GM18873 (cell line): ENCODE data around the gene NME5.
"Not testable (repeated sequence)": the region's sequence is repeated elsewhere in the genome, so short reads cannot be mapped to it uniquely, and the experiment has no call there.

Experiments used
- ATAC-seq: cut with Tn5 transposase; IDR thresholded peaks from one replicate; pipeline ENCODE4 v1.9.1; 2021; ENCODE audit warnings: mild to moderate bottlenecking, moderate library complexity, moderate number of reproducible peaks; ENCODE audit not compliant: unreplicated experiment, low FRiP score

The NME5 gene

GRCh38 chr5:138138949-138139780, at the start of gene NME5:
TSS of gene NME5 (minus strand) at chr5:138139428. CDS start at chr5:138138780, 648 bp downstream.
- no peak for ATAC-seq

- no peak for ATAC-seq
These were observed 49.4 kb upstream of the NME5 start for GRCh38 chr5:138188626-138189025.

DNA sequence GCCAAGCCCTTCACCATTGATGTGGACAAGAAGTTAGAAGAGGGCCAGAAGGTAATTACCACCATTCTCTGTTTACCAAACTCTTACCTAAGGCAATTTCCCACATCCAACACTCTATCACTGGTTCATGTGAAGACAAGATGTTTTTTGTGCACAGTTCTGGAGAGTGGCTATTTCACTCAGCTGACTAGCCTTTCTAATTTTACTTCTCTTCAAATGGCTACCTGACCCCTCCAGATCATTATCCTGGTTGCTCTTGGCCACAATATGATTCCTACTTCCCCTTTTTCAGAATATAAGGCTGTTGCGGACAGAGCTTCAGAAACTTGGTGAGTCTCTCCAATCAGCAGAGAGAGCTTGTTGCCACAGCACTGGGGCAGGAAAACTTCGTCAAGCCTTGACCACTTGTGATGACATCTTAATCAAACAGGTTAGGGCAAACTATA, 46.8 kb upstream of the NME5 start:
- ATAC-seq, result no peak

GRCh38 chr5:138182808-138183207, 43.6 kb upstream of the NME5 start:
- no peak for ATAC-seq

GRCh38 chr5:138180841-138181240, 41.6 kb upstream of the NME5 start:
- ATAC-seq, result no peak

DNA sequence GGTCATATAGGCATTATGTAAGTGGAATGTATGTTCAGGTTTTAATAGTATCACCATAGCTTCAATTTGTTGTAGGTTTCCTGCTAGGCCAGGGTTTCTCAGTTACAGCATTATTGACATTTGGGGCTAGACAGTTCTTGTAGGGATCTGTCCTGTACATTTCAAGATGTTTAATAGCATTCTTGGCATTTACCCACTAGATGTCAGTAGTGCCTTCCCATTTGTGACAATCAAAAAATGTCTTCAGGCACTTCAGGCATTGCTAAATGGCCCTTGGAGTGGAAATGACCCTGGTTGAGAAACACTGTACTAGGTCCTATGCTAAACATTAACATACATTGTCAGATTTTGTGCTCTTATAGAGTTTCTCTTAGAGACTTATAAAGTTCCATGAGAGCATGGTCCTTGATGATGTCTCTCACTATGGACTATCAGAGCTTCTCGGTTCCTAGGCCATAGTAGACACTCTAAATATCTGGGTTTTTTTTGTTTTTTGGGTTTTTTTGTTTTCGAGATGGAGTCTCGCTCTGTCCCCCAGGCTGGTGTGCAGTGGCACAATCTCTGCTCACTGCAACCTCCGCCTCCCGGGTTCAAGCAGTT, 41.1 kb upstream of the NME5 start:
- no peak for ATAC-seq

- no peak for ATAC-seq
These were observed 40.1 kb upstream of the NME5 start for GRCh38 chr5:138179277-138179857.

- ATAC-seq, result peak; percentile 67
These were observed 39.5 kb upstream of the NME5 start, which contains the start of the genes BRD8 and KIF20A for GRCh38 chr5:138178516-138179276. TSS of gene BRD8 (minus strand) at chr5:138178630. CDS start at chr5:138178614, 16 bp downstream. TSS of gene KIF20A (plus strand) at chr5:138179112. CDS start at chr5:138179681, 569 bp downstream.

DNA sequence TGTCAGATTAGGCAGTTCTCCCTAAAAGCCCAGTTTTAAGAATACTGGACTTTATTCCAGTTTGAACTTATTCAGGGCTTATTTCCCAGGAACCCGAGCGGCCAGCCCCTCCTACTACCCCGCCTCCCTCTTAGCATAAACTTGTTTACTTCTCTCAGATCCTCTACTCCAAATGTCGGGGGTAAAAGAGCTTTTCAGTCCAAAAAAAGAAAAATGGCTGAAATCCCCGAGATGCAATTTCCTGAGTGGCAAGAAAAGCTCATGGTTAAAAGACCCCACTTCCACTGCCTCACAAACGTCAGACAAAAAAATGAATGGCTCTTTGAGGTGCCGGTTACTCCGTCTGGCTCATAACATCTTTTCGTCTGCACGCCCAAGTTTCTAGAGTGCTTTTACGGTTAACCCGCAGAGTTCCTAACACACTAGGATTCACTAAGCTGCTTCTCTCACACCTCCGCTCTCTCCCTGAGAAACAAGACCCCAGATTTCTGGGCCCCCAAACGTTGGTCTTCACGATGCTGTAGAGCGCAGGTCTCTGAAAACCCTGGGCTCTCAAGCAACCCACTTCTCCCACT, 38.8 kb upstream of the NME5 start:
- no peak for ATAC-seq

- ATAC-seq, result no peak
These were observed 31.1 kb upstream of the NME5 start for GRCh38 chr5:138170299-138170698.

GRCh38 chr5:138169124-138169523, 29.9 kb upstream of the NME5 start:
- ATAC-seq, result no peak

GRCh38 chr5:138163721-138164120, 24.5 kb upstream of the NME5 start:
- ATAC-seq, result no peak

DNA sequence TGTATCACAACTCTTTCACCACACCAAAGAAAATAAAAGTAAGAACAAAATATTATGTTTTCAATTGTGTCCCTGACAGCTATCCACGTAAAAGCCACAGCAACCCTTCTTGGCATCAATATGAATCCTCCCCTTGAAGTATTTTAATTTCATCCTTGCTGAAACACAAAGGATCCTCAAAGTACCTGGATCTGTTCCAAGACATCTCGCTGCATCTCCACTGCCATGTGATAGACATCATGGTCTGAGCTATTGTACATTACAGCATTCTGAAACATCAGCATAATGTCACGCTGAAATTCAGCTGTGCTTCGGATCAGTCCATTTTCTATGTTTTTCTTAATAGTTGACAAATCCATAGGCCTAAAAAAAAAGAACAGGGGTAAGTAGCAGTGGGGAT, 21.5 kb upstream of the NME5 start:
- ATAC-seq, result no peak

- no peak for ATAC-seq
These were observed 20.4 kb upstream of the NME5 start for GRCh38 chr5:138159666-138160065.

DNA sequence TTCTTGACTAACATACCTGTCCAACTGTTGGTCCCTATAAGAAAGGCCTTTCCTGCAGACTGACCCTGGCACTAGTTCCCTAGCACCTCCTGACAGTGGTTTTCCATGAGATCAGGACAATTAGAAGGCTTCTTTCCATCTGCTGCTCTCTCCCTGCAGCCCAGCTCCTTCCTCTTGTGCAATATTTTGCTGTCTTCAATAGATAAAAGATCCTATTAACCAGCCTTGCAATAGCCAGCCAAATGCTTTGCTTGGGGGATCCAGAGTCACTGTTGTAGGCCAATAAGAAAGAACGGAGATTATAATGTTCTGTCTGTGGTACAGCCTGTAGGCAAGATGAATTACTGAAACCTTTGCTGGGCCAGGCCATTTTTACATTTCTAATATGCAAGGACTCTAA, 18.4 kb upstream of the NME5 start:
- ATAC-seq, result no peak

DNA sequence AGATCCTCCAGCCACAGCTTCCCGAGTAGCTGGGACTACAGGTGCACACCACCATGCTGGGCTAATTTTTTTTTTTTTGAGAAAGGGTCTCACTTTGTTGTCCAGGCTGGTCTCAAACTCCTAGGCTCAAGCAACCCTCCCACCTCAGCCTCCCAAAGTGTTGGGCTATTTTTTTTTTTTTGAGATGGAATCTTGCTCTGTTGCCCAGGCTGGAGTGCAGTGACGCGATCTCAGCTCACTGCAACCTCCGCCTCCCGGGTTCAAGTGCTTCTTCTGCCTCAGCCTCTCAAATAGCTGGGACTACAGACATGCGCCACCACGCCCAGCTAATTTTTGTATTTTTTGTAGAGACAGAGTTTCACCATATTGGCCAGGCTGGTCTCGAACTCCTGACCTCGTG, 16.7 kb upstream of the NME5 start:
- ATAC-seq, result not testable (repeated sequence)

GRCh38 chr5:138149530-138149929, 10.3 kb upstream of the NME5 start:
- ATAC-seq, result no peak

DNA sequence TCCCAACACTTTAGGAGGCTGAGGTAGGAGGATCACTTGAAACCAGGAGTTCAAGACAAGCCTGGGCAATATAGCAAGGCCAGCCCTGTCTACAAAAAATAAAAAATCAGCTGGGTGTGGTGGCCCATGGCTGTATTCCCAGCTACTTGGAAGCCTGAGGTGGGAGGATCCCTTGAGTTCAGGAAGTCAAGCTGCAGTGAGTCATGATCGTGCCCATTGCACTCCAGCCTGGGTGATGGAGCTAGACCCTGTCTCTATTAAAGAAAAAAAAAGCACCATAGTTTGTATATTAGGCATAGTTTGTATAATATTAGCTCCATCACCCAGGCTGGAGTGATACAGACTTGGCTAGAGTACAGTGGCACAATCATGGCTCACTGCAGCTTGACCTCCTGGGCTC, 9.6 kb upstream of the NME5 start:
- no peak for ATAC-seq

- ATAC-seq, result not testable (repeated sequence)
These were observed 4.3 kb upstream of the NME5 start for GRCh38 chr5:138143578-138143977.

DNA sequence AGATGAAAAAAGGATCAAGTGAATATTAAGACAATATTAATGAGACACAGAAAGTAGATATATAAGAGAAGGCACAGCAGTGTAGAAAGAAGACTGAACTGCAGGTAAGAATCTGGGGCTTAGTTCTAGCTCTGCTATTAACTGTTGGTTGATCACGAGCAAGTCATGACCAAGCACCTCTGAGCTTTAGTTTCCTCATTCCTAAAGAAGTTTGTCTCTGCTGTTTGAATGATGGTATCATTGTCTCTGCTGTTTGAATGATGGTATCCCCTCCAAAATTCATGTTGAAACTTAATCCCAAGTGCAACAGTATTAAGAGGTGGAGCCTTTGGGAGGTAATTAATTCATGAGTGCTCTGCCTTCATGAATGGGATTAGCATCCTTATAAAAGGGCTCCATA, 2.5 kb upstream of the NME5 start:
- ATAC-seq, result no peak
